Panc1 (cell line): ENCODE data around the gene MICAL2. TPM values are rescaled to one million over a fixed set of nuclear protein-coding genes. Genes with fewer than 3 reads are reported as not detected.

Experiments
- ATAC-seq: fragments of 200-7000 bp; cut with Tn5 transposase; 2 replicates; pipeline ENCODE4 v1.9.1; 2020; ENCODE audit warnings: mild to moderate bottlenecking, moderate library complexity
- BruUV-seq: library from RNA; stranded (reverse); fragments of 400-500 nt; replicated peaks from 2 replicates; lab custom pipeline; 2021; lab: Mats Ljungman, UMichigan
- CTCF ChIA-PET: fragments of 300-600 bp; sonication (Branson Sonifier 250); formaldehyde crosslinking; loops from one replicate; lab custom pipeline; 2022; ENCODE audit warnings: antibody characterized with exemption; lab: Charles Lee
- POLR2A ChIA-PET: fragments of 300-600 bp; sonication (Branson Sonifier 250); formaldehyde crosslinking; loops from one replicate; lab custom pipeline; 2022; ENCODE audit warnings: antibody characterized with exemption; lab: Charles Lee
- DNase-seq: peaks from one replicate; pipeline ENCODE4 v3.0.0-alpha.2; 2010; ENCODE audit warnings: low read depth, low spot score
- H3K27ac ChIP-seq: 2 replicates; pipeline ENCODE4 v1.5.1; 2011; ENCODE audit warnings: mild to moderate bottlenecking, low read length, inconsistent platforms
- H3K27me3 ChIP-seq: fragments of 200-500 bp; sonication (Bioruptor generic); 2 replicates; pipeline ENCODE4 v1.6.0; 2014; ENCODE audit warnings: low read length, inconsistent platforms; ENCODE audit not compliant: control insufficient read depth, insufficient read depth
- H3K36me3 ChIP-seq: fragments of 200-500 bp; sonication (Bioruptor generic); 2 replicates; pipeline ENCODE4 v1.5.1; 2014; ENCODE audit warnings: inconsistent platforms, mild to moderate bottlenecking, low read length, moderate library complexity; ENCODE audit not compliant: control insufficient read depth, insufficient read depth
- H3K4me1 ChIP-seq: 2 replicates; pipeline ENCODE4 v1.5.1; 2011; ENCODE audit warnings: inconsistent platforms, mild to moderate bottlenecking, low read length, moderate library complexity; ENCODE audit not compliant: control insufficient read depth, insufficient read depth
- H3K4me3 ChIP-seq, 2 experiments: 2 replicates each; pipeline ENCODE4 v1.5.1; 2011 to 2012; ENCODE audit warnings: low read depth in 2 of 2, low read length in 2 of 2, mild to moderate bottlenecking in 2 of 2, inconsistent platforms in 1 of 2, moderate library complexity in 1 of 2
- H3K9me3 ChIP-seq: fragments of 200-500 bp; sonication (Bioruptor generic); 2 replicates; pipeline ENCODE4 v1.5.1; 2014; ENCODE audit warnings: low read depth, mild to moderate bottlenecking, inconsistent platforms, low read length, moderate library complexity; ENCODE audit not compliant: control insufficient read depth, insufficient read depth
- CTCF ChIP-seq: fragments of 450-650 bp; IDR thresholded peaks from 2 replicates; pipeline ENCODE4 v1.5.1; 2017; ENCODE audit warnings: mild to moderate bottlenecking
- POLR2AphosphoS5 ChIP-seq: IDR thresholded peaks from 2 replicates; pipeline ENCODE4 v1.6.1; 2012; ENCODE audit warnings: mild to moderate bottlenecking, low read depth, low read length, moderate library complexity
- REST ChIP-seq, 2 experiments: IDR thresholded peaks; 2 replicates each; pipeline ENCODE4 v1.6.1; 2011 to 2012; ENCODE audit warnings: low read depth in 2 of 2, control low read depth in 1 of 2, low read length in 1 of 2, mild to moderate bottlenecking in 1 of 2, moderate library complexity in 1 of 2; ENCODE audit not compliant: insufficient read depth in 1 of 2
- SIN3A ChIP-seq: IDR thresholded peaks from 2 replicates; pipeline ENCODE4 v1.6.1; 2012; ENCODE audit warnings: low read depth, mild to moderate bottlenecking, low read length, moderate library complexity, borderline replicate concordance; ENCODE audit not compliant: insufficient read depth
- TCF7L2 ChIP-seq: IDR thresholded peaks from 2 replicates; pipeline ENCODE4 v1.6.1; 2011; ENCODE audit warnings: mild to moderate bottlenecking, low read depth, low read length, inconsistent platforms
- in situ Hi-C: cut with HindIII; loops from 2 replicates; pipeline ENCODE4 v1.10.0; 2016; ENCODE audit warnings: low sequenced_read_pairs, low pct_unique_long_range_greater_than_20kb
- intact Hi-C: fragments of 100-400 bp; cut with micrococcal nuclease; formaldehyde crosslinking; loops from one replicate; pipeline ENCODE4 v1.10.0; 2022; ENCODE audit not compliant: unreplicated experiment
- total RNA-seq: library from RNA; stranded (reverse); gene quantifications from one replicate; pipeline ENCODE4 v1.2.1, GENCODE V29; 2021; ENCODE audit not compliant: unreplicated experiment

Gene MICAL2
- total RNA-seq, 1 experiment from 2014 or later = 199 TPM

DNA sequence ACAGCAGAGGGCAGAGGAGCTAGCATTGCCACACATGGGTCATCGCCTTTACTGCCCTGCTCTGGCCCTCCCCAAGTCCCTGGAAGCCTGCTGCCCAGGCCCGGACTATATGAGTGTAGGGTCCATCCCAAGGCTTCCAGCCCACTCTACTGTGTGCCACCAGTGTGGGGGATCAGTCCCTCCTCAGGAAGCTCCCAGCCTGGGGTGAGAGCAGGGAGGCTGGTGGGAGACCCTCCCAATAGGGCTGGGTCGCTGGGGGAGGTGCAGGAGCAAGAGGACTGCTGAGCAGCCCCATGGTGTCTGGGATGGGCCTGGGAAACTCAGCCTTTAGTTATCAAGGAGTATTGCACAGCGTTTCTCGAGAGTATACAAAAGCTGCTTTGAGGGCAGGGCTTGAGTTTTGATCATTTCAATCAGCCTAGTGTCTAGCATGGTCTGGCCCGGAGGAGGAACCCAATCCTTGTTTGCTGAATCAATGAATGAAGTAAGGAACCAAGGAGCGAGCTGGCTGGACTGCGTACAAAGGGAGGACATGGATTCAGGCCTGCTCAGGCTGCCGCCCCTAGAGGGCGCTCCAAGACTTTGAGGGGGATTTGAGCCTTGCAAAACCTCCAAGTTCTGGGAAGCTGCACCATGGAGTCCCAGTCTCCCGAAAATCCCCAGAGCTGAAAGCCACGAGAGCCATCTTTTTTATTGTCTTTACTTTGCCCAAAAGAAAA, 178.0 kb downstream of the MICAL2 start:
- in situ Hi-C loops (no loop called here), intact Hi-C loops (no loop called here)
- no TSS peak for BruUV-seq
- H3K36me3 ChIP-seq = no peaks in the 10 kb centered on the region
- peaks cover 43% of the 10 kb centered on the region for H3K4me1 ChIP-seq
- no peak overlapping the region; a peak in 1 of 4 replicates for H3K4me3 ChIP-seq
- DNase-seq (peak; percentile 55), ATAC-seq (peak; percentile 70)
- H3K27me3 ChIP-seq = no peaks in the 10 kb centered on the region
- POLR2A ChIA-PET = interaction anchor here (0.6 kb wide), 1 partner anchor 278 kb away, joined by 3 read pairs; no protein-coding TSS in a partner anchor
- H3K9me3 ChIP-seq = no peaks in the 10 kb centered on the region
- peak overlapping the region; percentile 76 for H3K27ac ChIP-seq
- CTCF ChIA-PET = interaction anchor here (0.5 to 2.1 kb wide), 7 partner anchors 26 to 693 kb away, joined by 3 to 10 read pairs (median 3); no protein-coding TSS in a partner anchor
- TF ChIP-seq POLR2AphosphoS5 (no peak), CTCF (peak; percentile 96)

DNA sequence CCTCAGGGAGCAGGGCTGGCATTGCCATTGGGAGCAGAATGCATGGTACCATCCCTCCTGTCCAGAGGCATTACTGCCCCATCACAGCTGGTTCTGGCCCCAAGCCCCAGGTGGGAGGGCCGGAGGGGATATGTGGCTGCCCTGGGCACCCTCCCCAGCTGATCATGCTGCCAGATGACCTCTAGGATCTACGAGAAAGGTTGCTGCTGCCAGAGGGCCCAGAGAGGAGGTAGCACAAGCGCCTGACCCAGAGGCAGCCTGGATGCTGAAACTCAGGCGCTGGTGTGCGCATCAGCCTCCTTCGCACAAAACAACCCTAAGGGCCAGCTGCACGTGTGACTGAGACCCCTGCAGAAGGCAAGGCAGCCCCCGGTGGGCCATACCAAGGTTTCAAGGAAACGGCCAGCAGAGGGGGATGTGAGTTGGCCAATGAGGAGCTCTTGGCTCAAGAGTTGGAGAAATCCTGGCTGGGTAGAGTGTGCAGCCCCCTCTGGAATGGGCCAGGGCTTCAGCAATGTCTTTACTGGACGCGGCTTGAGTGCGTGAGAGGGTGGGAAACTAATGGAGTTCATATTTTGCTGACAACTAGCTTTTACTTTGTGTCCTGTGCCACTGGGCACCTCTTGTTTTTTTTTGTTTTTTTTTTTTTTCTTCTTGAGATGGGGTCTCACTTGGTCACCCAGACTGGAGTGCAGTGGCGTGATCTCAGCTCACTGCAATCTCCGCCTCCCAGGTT, 178.7 kb downstream of the MICAL2 start:
- Histone ChIP-seq H3K4me1 (peaks cover 43% of the 10 kb centered on the region), H3K36me3 (no peaks in the 10 kb centered on the region), H3K9me3 (no peaks in the 10 kb centered on the region), H3K4me3 (no peak overlapping the region), H3K27me3 (no peaks in the 10 kb centered on the region), H3K27ac (no peak overlapping the region)
- DNase-seq (no peak), ATAC-seq (no peak)
- CTCF ChIA-PET = interaction anchor here (0.6 to 2.1 kb wide), 9 partner anchors 27 to 692 kb away, joined by 3 to 10 read pairs (median 3); no protein-coding TSS in a partner anchor
- POLR2A ChIA-PET = no interaction called here
- BruUV-seq = no TSS peak
- in situ Hi-C loops (no loop called here), intact Hi-C loops (no loop called here)
- no peak for TF ChIP-seq TCF7L2
- TF ChIP-seq CTCF = peak; percentile 74

- no peaks in the 10 kb centered on the region for H3K27me3 ChIP-seq
- BruUV-seq = no TSS peak
- intact Hi-C loops = no loop called here
- H3K9me3 ChIP-seq = no peaks in the 10 kb centered on the region
- peaks cover 38% of the 10 kb centered on the region for H3K4me1 ChIP-seq
- no peak for ATAC-seq
- ChIA-PET POLR2A (no interaction called here), CTCF (interaction anchor here (0.7 to 1.1 kb wide), 4 partner anchors 12 to 517 kb away, joined by 3 to 6 read pairs (median 3); no protein-coding TSS in a partner anchor)
- DNase-seq = no peak
- H3K36me3 ChIP-seq = no peaks in the 10 kb centered on the region
- no peak overlapping the region for H3K4me3 ChIP-seq
- TF ChIP-seq POLR2AphosphoS5 (no peak), SIN3A (no peak), REST (IDR thresholded peaks at IDR 0.05; ENCODE audit: insufficient read depth in 1 of 2, low read depth in 2 of 2, low read length in 1 of 2) (no peak), TCF7L2 (no peak), CTCF (no peak)
- H3K27ac ChIP-seq = no peak overlapping the region
- in situ Hi-C loops = no loop called here
Observed at GRCh38 chr11:12289667-12290476, 179.5 kb downstream of the MICAL2 start.
